ENCODE data around the gene CHAF1B.

DNA sequence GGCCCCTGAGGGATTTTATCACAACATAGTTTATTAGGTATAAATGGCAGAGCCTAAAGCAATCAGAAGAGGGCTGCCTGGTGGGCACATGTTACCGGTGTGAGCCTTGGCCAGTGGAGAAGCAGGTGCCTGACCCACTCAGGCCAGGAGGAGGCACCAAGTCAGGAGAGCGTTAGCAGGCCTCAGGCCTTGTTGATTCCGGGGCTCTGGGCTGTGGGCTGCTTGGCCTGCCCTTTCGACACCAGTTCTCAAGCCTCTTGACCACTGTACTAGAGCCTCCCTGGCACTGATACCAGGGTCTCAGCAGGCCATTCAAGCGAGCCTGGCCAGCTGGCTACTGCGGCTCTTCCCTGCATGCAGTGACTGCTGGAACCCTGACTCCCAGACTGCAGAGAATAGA lies 73.9 kb downstream of the CHAF1B start:
- TF ChIP-seq TAF1 (IDR thresholded peaks at IDR 0.05; ENCODE audit: borderline replicate concordance, low read depth, low read length) (no peak), ZNF24 (IDR thresholded peaks at IDR 0.05) (no peak), ZZZ3 (IDR thresholded peaks at IDR 0.05; ENCODE audit: control insufficient read depth, insufficient read length, low read depth) (no peak), SRF (IDR thresholded peaks at IDR 0.05; ENCODE audit: low read depth in 2 of 2, low read length in 2 of 2) (no peak), ATF3 (IDR thresholded peaks at IDR 0.05; ENCODE audit: borderline replicate concordance, extremely low read depth, low read depth, low read length) (no peak), PKNOX1 (IDR thresholded peaks at IDR 0.05) (no peak)
- TF ChIP-seq, protein P1, sequence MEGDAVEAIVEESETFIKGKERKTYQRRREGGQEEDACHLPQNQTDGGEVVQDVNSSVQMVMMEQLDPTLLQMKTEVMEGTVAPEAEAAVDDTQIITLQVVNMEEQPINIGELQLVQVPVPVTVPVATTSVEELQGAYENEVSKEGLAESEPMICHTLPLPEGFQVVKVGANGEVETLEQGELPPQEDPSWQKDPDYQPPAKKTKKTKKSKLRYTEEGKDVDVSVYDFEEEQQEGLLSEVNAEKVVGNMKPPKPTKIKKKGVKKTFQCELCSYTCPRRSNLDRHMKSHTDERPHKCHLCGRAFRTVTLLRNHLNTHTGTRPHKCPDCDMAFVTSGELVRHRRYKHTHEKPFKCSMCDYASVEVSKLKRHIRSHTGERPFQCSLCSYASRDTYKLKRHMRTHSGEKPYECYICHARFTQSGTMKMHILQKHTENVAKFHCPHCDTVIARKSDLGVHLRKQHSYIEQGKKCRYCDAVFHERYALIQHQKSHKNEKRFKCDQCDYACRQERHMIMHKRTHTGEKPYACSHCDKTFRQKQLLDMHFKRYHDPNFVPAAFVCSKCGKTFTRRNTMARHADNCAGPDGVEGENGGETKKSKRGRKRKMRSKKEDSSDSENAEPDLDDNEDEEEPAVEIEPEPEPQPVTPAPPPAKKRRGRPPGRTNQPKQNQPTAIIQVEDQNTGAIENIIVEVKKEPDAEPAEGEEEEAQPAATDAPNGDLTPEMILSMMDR (IDR thresholded peaks at IDR 0.05 in 2 of 3, conservative IDR thresholded peaks at IDR 0.05 in 1 of 3; ENCODE audit: control insufficient read depth in 2 of 3, extremely low read depth in 1 of 3, insufficient read depth in 1 of 3, low read depth in 3 of 3, low read length in 3 of 3): no peak
- TF ChIP-seq, protein P2, sequence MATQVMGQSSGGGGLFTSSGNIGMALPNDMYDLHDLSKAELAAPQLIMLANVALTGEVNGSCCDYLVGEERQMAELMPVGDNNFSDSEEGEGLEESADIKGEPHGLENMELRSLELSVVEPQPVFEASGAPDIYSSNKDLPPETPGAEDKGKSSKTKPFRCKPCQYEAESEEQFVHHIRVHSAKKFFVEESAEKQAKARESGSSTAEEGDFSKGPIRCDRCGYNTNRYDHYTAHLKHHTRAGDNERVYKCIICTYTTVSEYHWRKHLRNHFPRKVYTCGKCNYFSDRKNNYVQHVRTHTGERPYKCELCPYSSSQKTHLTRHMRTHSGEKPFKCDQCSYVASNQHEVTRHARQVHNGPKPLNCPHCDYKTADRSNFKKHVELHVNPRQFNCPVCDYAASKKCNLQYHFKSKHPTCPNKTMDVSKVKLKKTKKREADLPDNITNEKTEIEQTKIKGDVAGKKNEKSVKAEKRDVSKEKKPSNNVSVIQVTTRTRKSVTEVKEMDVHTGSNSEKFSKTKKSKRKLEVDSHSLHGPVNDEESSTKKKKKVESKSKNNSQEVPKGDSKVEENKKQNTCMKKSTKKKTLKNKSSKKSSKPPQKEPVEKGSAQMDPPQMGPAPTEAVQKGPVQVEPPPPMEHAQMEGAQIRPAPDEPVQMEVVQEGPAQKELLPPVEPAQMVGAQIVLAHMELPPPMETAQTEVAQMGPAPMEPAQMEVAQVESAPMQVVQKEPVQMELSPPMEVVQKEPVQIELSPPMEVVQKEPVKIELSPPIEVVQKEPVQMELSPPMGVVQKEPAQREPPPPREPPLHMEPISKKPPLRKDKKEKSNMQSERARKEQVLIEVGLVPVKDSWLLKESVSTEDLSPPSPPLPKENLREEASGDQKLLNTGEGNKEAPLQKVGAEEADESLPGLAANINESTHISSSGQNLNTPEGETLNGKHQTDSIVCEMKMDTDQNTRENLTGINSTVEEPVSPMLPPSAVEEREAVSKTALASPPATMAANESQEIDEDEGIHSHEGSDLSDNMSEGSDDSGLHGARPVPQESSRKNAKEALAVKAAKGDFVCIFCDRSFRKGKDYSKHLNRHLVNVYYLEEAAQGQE (IDR thresholded peaks at IDR 0.05; ENCODE audit: low read depth, low read length): no peak

Data from GM12878 (cell line).